HL-60 (cell line): Measurements from ENCODE around the gene BLM.

ENCODE experiments used
- DNase-seq, 2 experiments: peaks; one replicate each; pipeline ENCODE4 v3.0.0-alpha.2; 2010 to 2020; ENCODE audit warnings: low read depth in 1 of 2, low spot score in 1 of 2
- H3K27ac ChIP-seq: fragments of 250-450 bp; sonication (Bioruptor Pico); replicated peaks from 2 replicates; pipeline ENCODE4 v1.5.1; 2020; ENCODE audit warnings: mild to moderate bottlenecking, moderate library complexity
- H3K27me3 ChIP-seq: fragments of 250-450 bp; sonication (Bioruptor Pico); 2 replicates; pipeline ENCODE4 v1.5.1; 2021; ENCODE audit warnings: mild to moderate bottlenecking, moderate library complexity; ENCODE audit not compliant: insufficient read depth, poor library complexity, severe bottlenecking
- H3K4me3 ChIP-seq: replicated peaks from 2 replicates; pipeline ENCODE4 v1.5.1; 2011; ENCODE audit warnings: mild to moderate bottlenecking, control low read depth, low read length; ENCODE audit not compliant: insufficient read depth
- GABPA ChIP-seq: IDR thresholded peaks from 2 replicates; pipeline ENCODE4 v1.6.1; 2012; ENCODE audit warnings: low read depth
- POLR2AphosphoS5 ChIP-seq: IDR thresholded peaks from 2 replicates; pipeline ENCODE4 v1.6.1; 2012; ENCODE audit warnings: low read depth
- REST ChIP-seq: IDR thresholded peaks from 2 replicates; pipeline ENCODE4 v1.6.1; 2012; ENCODE audit warnings: low read depth; ENCODE audit not compliant: insufficient replicate concordance
- SPI1 ChIP-seq: IDR thresholded peaks from 2 replicates; pipeline ENCODE4 v1.6.1; 2012; ENCODE audit warnings: low read depth, mild to moderate bottlenecking, borderline replicate concordance
- TF ChIP-seq, protein P1 (sequence below): IDR thresholded peaks from one replicate; pipeline ENCODE4 v1.5.1; 2011; ENCODE audit warnings: low read length, control low read depth, inconsistent platforms; ENCODE audit not compliant: insufficient read depth

BLM gene

GRCh38 chr15:90855139-90855538 lies 138.0 kb downstream of the BLM start:
- no peak for DNase-seq
- no peaks in the 10 kb centered on the region for H3K27me3 ChIP-seq
- H3K4me3 ChIP-seq = no peak overlapping the region
- no peak overlapping the region for H3K27ac ChIP-seq
- TF ChIP-seq POLR2AphosphoS5 (no peak), REST (no peak), GABPA (no peak), SPI1 (no peak)
- TF ChIP-seq, protein P1, sequence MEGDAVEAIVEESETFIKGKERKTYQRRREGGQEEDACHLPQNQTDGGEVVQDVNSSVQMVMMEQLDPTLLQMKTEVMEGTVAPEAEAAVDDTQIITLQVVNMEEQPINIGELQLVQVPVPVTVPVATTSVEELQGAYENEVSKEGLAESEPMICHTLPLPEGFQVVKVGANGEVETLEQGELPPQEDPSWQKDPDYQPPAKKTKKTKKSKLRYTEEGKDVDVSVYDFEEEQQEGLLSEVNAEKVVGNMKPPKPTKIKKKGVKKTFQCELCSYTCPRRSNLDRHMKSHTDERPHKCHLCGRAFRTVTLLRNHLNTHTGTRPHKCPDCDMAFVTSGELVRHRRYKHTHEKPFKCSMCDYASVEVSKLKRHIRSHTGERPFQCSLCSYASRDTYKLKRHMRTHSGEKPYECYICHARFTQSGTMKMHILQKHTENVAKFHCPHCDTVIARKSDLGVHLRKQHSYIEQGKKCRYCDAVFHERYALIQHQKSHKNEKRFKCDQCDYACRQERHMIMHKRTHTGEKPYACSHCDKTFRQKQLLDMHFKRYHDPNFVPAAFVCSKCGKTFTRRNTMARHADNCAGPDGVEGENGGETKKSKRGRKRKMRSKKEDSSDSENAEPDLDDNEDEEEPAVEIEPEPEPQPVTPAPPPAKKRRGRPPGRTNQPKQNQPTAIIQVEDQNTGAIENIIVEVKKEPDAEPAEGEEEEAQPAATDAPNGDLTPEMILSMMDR = no peak

DNA sequence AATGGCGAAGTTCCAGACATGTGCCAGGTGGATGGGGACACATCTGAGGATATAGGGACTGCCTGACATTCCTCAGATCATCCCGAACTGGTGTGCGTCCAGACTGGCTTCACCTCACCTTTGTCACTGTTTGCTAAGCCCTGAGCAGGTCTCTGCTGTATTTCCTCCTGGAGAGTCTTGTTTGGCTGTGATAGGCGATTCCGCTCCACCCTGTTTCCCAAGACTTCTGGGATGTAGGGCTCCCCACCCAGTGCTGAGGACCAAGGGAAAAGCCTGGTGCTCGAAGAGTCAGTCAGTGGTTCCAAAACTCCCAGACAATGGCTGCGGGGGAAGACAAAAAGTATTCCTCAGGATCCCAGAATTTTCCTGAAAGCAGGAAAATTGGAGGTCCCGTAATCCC lies 140.2 kb downstream of the BLM start:
- no peaks in the 10 kb centered on the region for H3K27me3 ChIP-seq
- H3K27ac ChIP-seq = no peak overlapping the region
- no peak for DNase-seq
- no peak for TF ChIP-seq SPI1
- no peak overlapping the region for H3K4me3 ChIP-seq

- TF ChIP-seq REST (no peak), GABPA (no peak), SPI1 (no peak)
- TF ChIP-seq, protein P1 = no peak
Observed at GRCh38 chr15:90857883-90858443, 140.8 kb downstream of the BLM start.

GRCh38 chr15:90859234-90860131 lies 142.3 kb downstream of the BLM start:
- DNase-seq = peak in 1 of 2 experiments; percentile 34
- Histone ChIP-seq H3K27me3 (no peaks in the 10 kb centered on the region), H3K27ac (peak overlapping the region; percentile 50), H3K4me3 (no peak overlapping the region)
- TF ChIP-seq POLR2AphosphoS5 (no peak), SPI1 (peak; percentile 45; the same call in 1 of the 2 replicates)

More at GRCh38 chr15:90857883-90858443, 140.8 kb downstream of the BLM start:
- no peak for DNase-seq
- H3K27me3 ChIP-seq = no peaks in the 10 kb centered on the region
- H3K4me3 ChIP-seq = no peak overlapping the region
- no peak overlapping the region for H3K27ac ChIP-seq
